Esophagus (tissue), 2 donors: ENCODE measurements around the gene PSMG1. TPM values are rescaled to one million over a fixed set of nuclear protein-coding genes. Genes with fewer than 3 reads are reported as not detected.

ENCODE experiments used
- H3K27ac ChIP-seq, 2 donors: one replicate each; pipeline ENCODE4 v1.5.1; 2013; ENCODE audit warnings: low read depth in 2 of 2, mild to moderate bottlenecking in 2 of 2, inconsistent platforms in 1 of 2, low read length in 1 of 2, moderate library complexity in 1 of 2
- H3K27me3 ChIP-seq, 2 donors: one replicate each; pipeline ENCODE4 v1.6.1; 2013; ENCODE audit warnings: low read length in 2 of 2, control low read depth in 1 of 2, mild to moderate bottlenecking in 1 of 2; ENCODE audit not compliant: insufficient read depth in 2 of 2, control insufficient read depth in 1 of 2
- H3K36me3 ChIP-seq, 2 donors: one replicate each; pipeline ENCODE4 v1.6.1; 2013; ENCODE audit warnings: low read length in 1 of 2; ENCODE audit not compliant: control insufficient read depth in 2 of 2, insufficient read depth in 2 of 2
- H3K4me1 ChIP-seq, 2 donors: one replicate each; pipeline ENCODE4 v1.6.1; 2013; ENCODE audit warnings: low read length in 1 of 2; ENCODE audit not compliant: control insufficient read depth in 2 of 2, insufficient read depth in 2 of 2
- H3K4me3 ChIP-seq, 2 donors: one replicate each; pipeline ENCODE4 v1.5.1; 2013; ENCODE audit warnings: low read length in 2 of 2, mild to moderate bottlenecking in 2 of 2, low read depth in 1 of 2, moderate library complexity in 1 of 2
- H3K9me3 ChIP-seq, 2 donors: one replicate each; pipeline ENCODE4 v1.6.1; 2013; ENCODE audit warnings: mild to moderate bottlenecking in 2 of 2, low read depth in 1 of 2, low read length in 1 of 2, moderate library complexity in 1 of 2; ENCODE audit not compliant: control insufficient read depth in 2 of 2, insufficient read depth in 1 of 2
- WGBS, 2 donors: extraction: QIAGEN DNeasy Blood & Tissue Kit; methylation state at CpG; one replicate each; pipeline ENCODE4 v1.1.7; 2013; 5-methylcytosine and 5-hydroxymethylcytosine counted together
- polyA plus RNA-seq, 2 donors: library from polyadenylated mRNA; stranded (reverse); fragments of 200-250 nt; gene quantifications; one replicate each; pipeline ENCODE4 v1.2.3, GENCODE V29; 2013
- donor health status: healthy with polysubstance abuse.
- donor health status: Bipolar disorder and iron deficiency.

PSMG1 gene
- polyA plus RNA-seq, 2 donors, result 48.2 to 54.1 TPM

DNA sequence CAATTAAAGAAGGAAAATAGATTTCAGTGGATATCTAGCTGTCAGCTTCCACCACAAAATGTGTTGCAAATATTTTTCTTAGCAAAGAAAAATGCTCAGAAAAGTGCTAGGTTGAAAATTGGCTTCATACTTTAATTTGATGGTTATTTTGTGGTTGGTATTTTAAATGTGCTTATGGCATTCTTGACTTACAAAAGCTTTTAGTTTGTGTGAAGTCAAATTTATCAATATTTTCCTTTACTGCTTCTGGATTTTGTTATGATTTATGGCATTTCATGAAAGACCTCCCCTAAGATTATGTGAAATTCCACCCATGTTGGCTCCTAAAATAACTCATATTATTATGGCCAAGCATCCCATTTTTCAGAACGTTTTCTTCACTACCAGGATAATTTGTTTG, 51.5 kb downstream of the PSMG1 start:
- H3K27ac ChIP-seq, result no peak overlapping the region
- no peak overlapping the region for H3K4me3 ChIP-seq
- WGBS, 2 donors, result 53 to 61% methylated on average over 1 of the region's 1 CpG
- no peaks in the 10 kb centered on the region for H3K4me1 ChIP-seq
- H3K27me3 ChIP-seq, result no peaks in the 10 kb centered on the region
- no peaks in the 10 kb centered on the region for H3K9me3 ChIP-seq
- no peaks in the 10 kb centered on the region for H3K36me3 ChIP-seq

DNA sequence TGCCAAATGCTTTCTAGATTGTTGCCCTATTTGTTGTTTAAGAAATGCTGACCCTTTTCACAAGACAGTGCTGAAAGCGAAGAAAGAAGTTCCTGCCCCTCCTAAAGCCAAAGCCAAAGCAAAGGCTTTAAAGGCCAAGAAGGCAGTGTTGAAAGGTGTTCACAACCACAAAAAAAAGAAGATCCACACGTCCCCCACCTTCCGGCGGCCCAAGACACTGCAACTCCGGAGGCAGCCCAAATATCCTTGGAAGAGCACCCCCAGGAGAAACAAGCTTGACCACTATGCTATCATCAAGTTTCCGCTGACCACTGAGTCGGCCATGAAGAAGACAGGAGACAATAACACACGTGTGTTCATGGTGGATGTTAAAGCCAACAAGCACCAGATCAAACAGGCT, 55.7 kb downstream of the PSMG1 start:
- Histone ChIP-seq H3K27me3 (no peaks in the 10 kb centered on the region), H3K9me3 (no peaks in the 10 kb centered on the region), H3K36me3 (no peaks in the 10 kb centered on the region), H3K4me3 (no peak overlapping the region), H3K4me1 (no peaks in the 10 kb centered on the region), H3K27ac (no peak overlapping the region)
- whole genome bisulfite sequencing, 2 donors, result 65 to 72% methylated on average over 8 of the region's 8 CpGs

DNA sequence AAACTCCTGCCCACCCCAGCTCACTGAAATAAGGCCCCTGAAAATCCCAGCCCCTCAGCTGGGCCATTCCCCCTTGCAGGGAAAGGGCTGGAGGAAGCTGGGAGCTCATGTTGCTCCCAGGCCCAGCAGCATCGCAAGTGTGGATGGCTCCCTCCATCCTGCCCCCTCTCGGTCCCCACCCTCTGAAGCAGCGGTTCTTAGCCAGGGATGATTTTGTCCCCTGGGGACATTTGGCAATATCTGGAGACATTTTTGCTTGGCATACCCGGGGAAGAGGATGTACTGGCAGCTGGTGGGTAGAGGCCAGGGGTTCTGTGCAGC, 56.8 kb downstream of the PSMG1 start:
- H3K27ac ChIP-seq, result no peak overlapping the region
- H3K36me3 ChIP-seq, result no peaks in the 10 kb centered on the region
- H3K4me3 ChIP-seq, result no peak overlapping the region
- H3K27me3 ChIP-seq, result no peaks in the 10 kb centered on the region
- no peaks in the 10 kb centered on the region for H3K4me1 ChIP-seq
- no peaks in the 10 kb centered on the region for H3K9me3 ChIP-seq
- 54 to 73% methylated on average over 4 of the region's 4 CpGs for WGBS, 2 donors

DNA sequence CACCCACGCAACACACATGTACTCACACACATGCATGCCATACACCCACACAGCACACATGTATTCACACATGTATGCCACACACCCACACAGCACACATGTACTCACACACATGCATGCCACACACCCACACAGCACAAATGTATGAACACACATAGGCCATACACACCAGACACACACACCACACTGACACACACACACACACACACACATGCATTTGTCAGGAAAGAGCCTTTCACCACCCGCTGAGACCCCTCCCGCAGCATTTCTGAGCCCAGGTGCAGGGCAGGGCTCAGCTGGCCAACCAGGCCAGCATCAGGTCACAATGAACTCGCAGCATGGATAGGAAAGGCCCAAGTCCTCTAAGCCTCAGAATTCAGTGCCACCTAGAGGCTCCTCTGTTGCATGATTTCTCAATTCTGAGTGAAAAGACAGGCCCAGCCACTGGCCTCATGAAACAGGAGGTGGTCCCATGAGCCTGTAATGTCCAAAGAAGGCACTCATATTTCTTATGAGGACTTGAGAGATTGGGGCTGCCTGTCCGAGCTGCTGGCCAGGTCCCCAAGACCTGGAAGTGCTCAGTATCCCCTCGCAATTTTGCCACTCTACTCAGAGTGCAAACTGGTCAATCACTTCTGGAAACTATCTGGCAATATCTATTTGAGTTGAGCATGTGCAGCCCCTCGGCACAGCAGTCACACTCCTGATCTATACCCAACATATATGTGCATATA, 57.3 kb downstream of the PSMG1 start:
- Histone ChIP-seq H3K4me3 (no peak overlapping the region), H3K27ac (peak overlapping the region in 1 of 2 donors; percentile 7), H3K9me3 (no peaks in the 10 kb centered on the region), H3K36me3 (no peaks in the 10 kb centered on the region), H3K4me1 (no peaks in the 10 kb centered on the region), H3K27me3 (no peaks in the 10 kb centered on the region)
- WGBS, 2 donors, result 19 to 28% methylated on average over 7 of the region's 7 CpGs

Other genes starting within 250 kb of the PSMG1 start
- 1 to 10 TPM; 7.1 to 8.3 TPM for gene BRWD1, start 130.2 kb upstream of the PSMG1 start, polyA plus RNA-seq
- 100 to 1,000 TPM; 148 to 171 TPM for gene HMGN1, start 165.6 kb upstream of the PSMG1 start, polyA plus RNA-seq